NCI-H510A treated with DMSO at 0.1 percent for 48 hours (cell line): ENCODE results near the gene FTSJ3.
A peak's percentile ranks its signal among the peaks of the same experiment; 100 is the strongest.
"Not testable (repeated sequence)": the region's sequence is repeated elsewhere in the genome, so short reads cannot be mapped to it uniquely, and the experiment has no call there.

Experiments used
- DNase-seq: peaks from one replicate; lab custom pipeline; 2025; lab: John Stamatoyannopoulos, UW

The FTSJ3 gene

GRCh38 chr17:63827002-63827800, at the start of gene FTSJ3, which contains the start of gene PSMC5:
Gene FTSJ3 (minus strand): TSS chr17:63827663. CDS start chr17:63826902, 761 bp downstream.
Gene PSMC5 (plus strand): TSS chr17:63827431. CDS start chr17:63827491, 60 bp downstream.
- peak; percentile 99 for DNase-seq

GRCh38 chr17:63874693-63875092, 47.2 kb upstream of the FTSJ3 start:
- DNase-seq = not testable (repeated sequence)

GRCh38 chr17:63874061-63874626, 46.7 kb upstream of the FTSJ3 start:
- not testable (repeated sequence) for DNase-seq

- DNase-seq = not testable (repeated sequence)
These were observed 46.1 kb upstream of the FTSJ3 start, which contains the start of gene CSH2 for GRCh38 chr17:63873577-63873976. Gene CSH2 (minus strand): TSS chr17:63873677. CDS start chr17:63873614, 63 bp downstream.

GRCh38 chr17:63871646-63872365, 44.3 kb upstream of the FTSJ3 start:
- not testable (repeated sequence) for DNase-seq

GRCh38 chr17:63870292-63870665, 42.8 kb upstream of the FTSJ3 start:
- not testable (repeated sequence) for DNase-seq

- DNase-seq = not testable (repeated sequence)
These were observed 42.2 kb upstream of the FTSJ3 start for GRCh38 chr17:63869491-63870291.

- DNase-seq = not testable (repeated sequence)
These were observed 39.2 kb upstream of the FTSJ3 start for GRCh38 chr17:63866625-63867024.

GRCh38 chr17:63859257-63859656, 31.8 kb upstream of the FTSJ3 start:
- DNase-seq = no peak

GRCh38 chr17:63856425-63856824, 29.0 kb upstream of the FTSJ3 start:
- not testable (repeated sequence) for DNase-seq

- DNase-seq = no peak
These were observed 27.7 kb upstream of the FTSJ3 start for GRCh38 chr17:63855185-63855584.

GRCh38 chr17:63854709-63855108, 27.2 kb upstream of the FTSJ3 start:
- no peak for DNase-seq

- no peak for DNase-seq
These were observed 25.8 kb upstream of the FTSJ3 start for GRCh38 chr17:63853260-63853659.

GRCh38 chr17:63850401-63850800, 22.9 kb upstream of the FTSJ3 start:
- no peak for DNase-seq

GRCh38 chr17:63848834-63849689, 21.6 kb upstream of the FTSJ3 start:
- DNase-seq = no peak

- no peak for DNase-seq
These were observed 20.2 kb upstream of the FTSJ3 start for GRCh38 chr17:63847525-63848249.

GRCh38 chr17:63845509-63845908, 18.0 kb upstream of the FTSJ3 start:
- DNase-seq = no peak

GRCh38 chr17:63843910-63844677, 16.6 kb upstream of the FTSJ3 start:
- DNase-seq = no peak

- DNase-seq = not testable (repeated sequence)
These were observed 16.0 kb upstream of the FTSJ3 start for GRCh38 chr17:63843387-63843888.
